Measurements from ENCODE around the gene SLC6A7.

SLC6A7 gene

DNA sequence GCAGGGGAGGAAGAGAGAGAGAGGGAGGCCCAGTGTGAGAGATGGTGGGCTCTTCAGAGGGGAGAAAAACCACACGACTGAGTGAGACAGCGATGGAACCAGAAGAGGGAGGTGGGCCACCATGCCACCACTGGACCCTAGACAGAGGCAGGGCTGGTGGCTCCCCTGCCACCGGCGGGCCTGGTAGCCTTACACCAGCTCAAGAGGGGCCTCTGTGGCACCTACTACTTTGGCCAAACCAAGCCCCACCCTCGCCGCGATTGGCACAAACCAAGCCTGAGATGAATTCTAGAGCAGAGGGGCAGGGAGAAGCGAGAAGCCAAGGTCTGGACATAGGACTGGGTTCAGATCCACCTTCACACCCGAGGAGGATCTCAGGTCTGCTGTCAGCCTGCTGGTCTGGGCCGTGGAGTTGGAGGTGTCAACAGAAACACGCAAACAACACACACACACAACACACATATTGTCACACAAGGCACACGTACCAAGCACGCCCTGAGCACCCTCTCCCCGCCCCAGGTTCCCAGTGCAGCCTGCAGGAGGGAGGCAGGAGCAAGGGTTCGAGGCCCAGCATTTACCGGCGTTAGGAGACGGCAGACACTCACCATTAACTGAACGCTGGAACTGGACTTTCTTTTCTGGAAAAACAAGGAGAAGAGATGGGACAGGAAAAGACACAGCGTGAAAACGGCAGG, 49.4 kb downstream of the SLC6A7 start:
- no peak overlapping the region for H3K4me3 ChIP-seq (ENCODE audit: low read depth, low read length)
- H3K27ac ChIP-seq (ENCODE audit: extremely low read depth, low read depth, low read length), result no peak overlapping the region
- TF ChIP-seq ZNF768 (tag by site-specific recombination; IDR thresholded peaks at IDR 0.05) (no peak), ZNF514 (tag by site-specific recombination; IDR thresholded peaks at IDR 0.05) (no peak), HOXC10 (CRISPR knock-in tag; IDR thresholded peaks at IDR 0.05) (no peak), PRDM1 (tag by site-specific recombination; IDR thresholded peaks at IDR 0.05) (no peak), ZNF416 (tag by site-specific recombination; IDR thresholded peaks at IDR 0.05) (no peak), SP7 (tag by site-specific recombination; IDR thresholded peaks at IDR 0.05) (no peak), ZNF223 (tag by site-specific recombination; IDR thresholded peaks at IDR 0.05) (no peak), ZNF354C (tag by site-specific recombination; IDR thresholded peaks at IDR 0.05; ENCODE audit: borderline replicate concordance, low read depth) (no peak), ZNF660 (tag by site-specific recombination; IDR thresholded peaks at IDR 0.05) (no peak), ZSCAN16 (tag by site-specific recombination; IDR thresholded peaks at IDR 0.05) (no peak), ZNF266 (tag by site-specific recombination; IDR thresholded peaks at IDR 0.05; ENCODE audit: low read depth) (no peak), ZNF350 (tag by site-specific recombination; IDR thresholded peaks at IDR 0.05) (no peak)
- no peaks in the 10 kb centered on the region for H3K4me1 ChIP-seq (ENCODE audit: control insufficient read depth, insufficient read depth, low read length)
- ChIA-PET POLR2A (no interaction called here), CTCF (interaction anchor here (1.1 kb wide), 1 partner anchor 112 kb away, joined by 3 read pairs; no protein-coding TSS in a partner anchor)
- H3K36me3 ChIP-seq (ENCODE audit: control insufficient read depth in 2 of 2, insufficient read depth in 1 of 2, low read length in 2 of 2), result no peaks in the 10 kb centered on the region
- no peaks in the 10 kb centered on the region for H3K9me3 ChIP-seq (ENCODE audit: control insufficient read depth, insufficient read depth, low read depth, low read length)

GRCh38 chr5:150239794-150240122, 49.9 kb downstream of the SLC6A7 start:
- no peaks in the 10 kb centered on the region for H3K4me1 ChIP-seq (ENCODE audit: control insufficient read depth, insufficient read depth, low read length)
- H3K9me3 ChIP-seq (ENCODE audit: control insufficient read depth, insufficient read depth, low read depth, low read length), result no peaks in the 10 kb centered on the region
- POLR2A ChIA-PET, result no interaction called here
- H3K36me3 ChIP-seq (ENCODE audit: control insufficient read depth in 2 of 2, insufficient read depth in 1 of 2, low read length in 2 of 2), result no peaks in the 10 kb centered on the region
- H3K4me3 ChIP-seq (ENCODE audit: low read depth, low read length), result no peak overlapping the region
- no peak for TF ChIP-seq HOXA7 (CRISPR knock-in tag; IDR thresholded peaks at IDR 0.05; ENCODE audit: borderline replicate concordance)
- TF ChIP-seq ZNF416 (tag by site-specific recombination; IDR thresholded peaks at IDR 0.05), result no peak
- TF ChIP-seq ZNF785 (tag by site-specific recombination; IDR thresholded peaks at IDR 0.05), result no peak
- TF ChIP-seq EGR2 (tag by site-specific recombination; IDR thresholded peaks at IDR 0.05; ENCODE audit: low read depth), result no peak
- TF ChIP-seq HOXC10 (CRISPR knock-in tag; IDR thresholded peaks at IDR 0.05), result no peak
- TF ChIP-seq ZNF169 (tag by site-specific recombination; IDR thresholded peaks at IDR 0.05), result no peak
- TF ChIP-seq ZNF777 (tag by site-specific recombination; IDR thresholded peaks at IDR 0.05; ENCODE audit: borderline replicate concordance), result no peak
- TF ChIP-seq, protein P1, sequence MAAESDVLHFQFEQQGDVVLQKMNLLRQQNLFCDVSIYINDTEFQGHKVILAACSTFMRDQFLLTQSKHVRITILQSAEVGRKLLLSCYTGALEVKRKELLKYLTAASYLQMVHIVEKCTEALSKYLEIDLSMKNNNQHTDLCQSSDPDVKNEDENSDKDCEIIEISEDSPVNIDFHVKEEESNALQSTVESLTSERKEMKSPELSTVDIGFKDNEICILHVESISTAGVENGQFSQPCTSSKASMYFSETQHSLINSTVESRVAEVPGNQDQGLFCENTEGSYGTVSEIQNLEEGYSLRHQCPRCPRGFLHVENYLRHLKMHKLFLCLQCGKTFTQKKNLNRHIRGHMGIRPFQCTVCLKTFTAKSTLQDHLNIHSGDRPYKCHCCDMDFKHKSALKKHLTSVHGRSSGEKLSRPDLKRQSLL (tag by site-specific recombination; IDR thresholded peaks at IDR 0.05), result no peak
- no peak for TF ChIP-seq ZNF776 (tag by site-specific recombination; IDR thresholded peaks at IDR 0.05; ENCODE audit: borderline replicate concordance)
- CTCF ChIA-PET, result interaction anchor here (1.1 kb wide), 1 partner anchor 111 kb away, joined by 3 read pairs; no protein-coding TSS in a partner anchor
- H3K27ac ChIP-seq (ENCODE audit: extremely low read depth, low read depth, low read length), result no peak overlapping the region

DNA sequence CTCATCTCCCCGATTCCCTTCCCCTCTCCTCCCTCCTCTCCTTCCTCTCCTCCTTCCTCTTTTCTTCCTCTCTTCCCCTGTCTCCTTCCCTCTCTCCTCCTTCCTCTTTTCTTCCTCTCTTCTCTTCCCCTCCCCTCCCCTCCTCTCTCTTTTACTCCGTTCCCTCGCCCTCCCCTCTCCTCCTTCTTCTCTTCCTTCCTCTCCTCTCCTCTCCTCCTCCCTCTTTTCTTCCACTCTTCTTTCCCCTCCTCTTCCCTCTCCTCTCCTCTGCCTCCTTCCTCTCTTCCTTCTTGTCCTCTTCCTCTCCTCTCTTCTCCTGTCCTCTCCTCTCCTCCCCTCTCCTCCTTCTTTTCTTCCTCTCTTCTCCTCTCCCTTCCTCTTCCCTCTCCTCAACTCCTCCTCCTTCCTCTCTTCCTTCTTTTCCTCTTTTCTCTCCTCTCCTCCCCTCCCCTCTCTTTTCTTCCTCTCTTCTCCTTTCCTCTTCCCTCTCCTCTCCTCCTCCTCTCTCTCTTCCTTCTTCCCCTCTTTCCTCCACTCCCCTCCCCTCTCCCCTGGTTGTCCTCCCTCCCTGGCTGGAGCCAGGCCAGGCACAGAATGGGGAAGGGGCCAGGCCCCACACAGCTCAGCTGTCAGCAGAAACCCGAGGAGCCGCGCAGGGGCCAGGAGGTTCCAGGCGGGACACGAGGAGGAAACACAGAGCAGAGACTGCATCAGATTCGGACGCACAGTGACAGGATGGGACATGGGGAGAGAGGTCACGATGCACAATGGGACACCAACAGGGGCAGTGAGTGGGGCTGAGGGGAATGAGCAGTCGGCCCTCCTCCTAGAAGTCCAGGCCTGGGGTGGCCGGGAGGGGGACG, 51.7 kb downstream of the SLC6A7 start:
- Histone ChIP-seq H3K4me3 (ENCODE audit: low read depth, low read length) (no peak overlapping the region), H3K27ac (ENCODE audit: extremely low read depth, low read depth, low read length) (no peak overlapping the region), H3K9me3 (ENCODE audit: control insufficient read depth, insufficient read depth, low read depth, low read length) (no peaks in the 10 kb centered on the region), H3K4me1 (ENCODE audit: control insufficient read depth, insufficient read depth, low read length) (no peaks in the 10 kb centered on the region), H3K36me3 (ENCODE audit: control insufficient read depth in 2 of 2, insufficient read depth in 1 of 2, low read length in 2 of 2) (no peaks in the 10 kb centered on the region)
- CTCF ChIA-PET, result interaction anchor here (1.1 kb wide), 1 partner anchor 109 kb away, joined by 4 read pairs; no protein-coding TSS in a partner anchor
- POLR2A ChIA-PET, result no interaction called here
- no peak for TF ChIP-seq ZNF830 (tag by site-specific recombination; IDR thresholded peaks at IDR 0.05; ENCODE audit: low read depth)
- no peak for TF ChIP-seq ZNF292 (tag by site-specific recombination; IDR thresholded peaks at IDR 0.05; ENCODE audit: borderline replicate concordance, low read depth)
- TF ChIP-seq, protein P2, sequence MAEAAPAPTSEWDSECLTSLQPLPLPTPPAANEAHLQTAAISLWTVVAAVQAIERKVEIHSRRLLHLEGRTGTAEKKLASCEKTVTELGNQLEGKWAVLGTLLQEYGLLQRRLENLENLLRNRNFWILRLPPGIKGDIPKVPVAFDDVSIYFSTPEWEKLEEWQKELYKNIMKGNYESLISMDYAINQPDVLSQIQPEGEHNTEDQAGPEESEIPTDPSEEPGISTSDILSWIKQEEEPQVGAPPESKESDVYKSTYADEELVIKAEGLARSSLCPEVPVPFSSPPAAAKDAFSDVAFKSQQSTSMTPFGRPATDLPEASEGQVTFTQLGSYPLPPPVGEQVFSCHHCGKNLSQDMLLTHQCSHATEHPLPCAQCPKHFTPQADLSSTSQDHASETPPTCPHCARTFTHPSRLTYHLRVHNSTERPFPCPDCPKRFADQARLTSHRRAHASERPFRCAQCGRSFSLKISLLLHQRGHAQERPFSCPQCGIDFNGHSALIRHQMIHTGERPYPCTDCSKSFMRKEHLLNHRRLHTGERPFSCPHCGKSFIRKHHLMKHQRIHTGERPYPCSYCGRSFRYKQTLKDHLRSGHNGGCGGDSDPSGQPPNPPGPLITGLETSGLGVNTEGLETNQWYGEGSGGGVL (tag by site-specific recombination; IDR thresholded peaks at IDR 0.05), result peak; percentile 31
- no peak for TF ChIP-seq PRDM4 (tag by site-specific recombination; IDR thresholded peaks at IDR 0.05)
- TF ChIP-seq ZNF670 (tag by site-specific recombination; IDR thresholded peaks at IDR 0.05; ENCODE audit: low read depth), result no peak
- TF ChIP-seq ZNF596 (tag by site-specific recombination; IDR thresholded peaks at IDR 0.05), result no peak

Measured in HEK293 (cell line).